GM19324 (cell line): ENCODE measurements around the gene SHB.
"Not testable (repeated sequence)": the region's sequence is repeated elsewhere in the genome, so short reads cannot be mapped to it uniquely, and the experiment has no call there.

ENCODE experiments used
- ATAC-seq: cut with Tn5 transposase; IDR thresholded peaks from one replicate; pipeline ENCODE4 v1.9.1; 2021; ENCODE audit warnings: mild to moderate bottlenecking, moderate library complexity; ENCODE audit not compliant: unreplicated experiment, low FRiP score

Gene SHB

GRCh38 chr9:37976714-37977477 is 92.1 kb downstream of the SHB start:
- ATAC-seq, result no peak

GRCh38 chr9:37975639-37976038 is 93.4 kb downstream of the SHB start:
- no peak for ATAC-seq

GRCh38 chr9:37974506-37975173 is 94.4 kb downstream of the SHB start:
- ATAC-seq, result no peak

GRCh38 chr9:37972351-37972848 is 96.6 kb downstream of the SHB start:
- ATAC-seq, result no peak

- no peak for ATAC-seq
Observed at GRCh38 chr9:37971691-37972090, 97.3 kb downstream of the SHB start.

- ATAC-seq, result no peak
Observed at GRCh38 chr9:37971108-37971459, 97.9 kb downstream of the SHB start.

GRCh38 chr9:37970301-37971107 is 98.5 kb downstream of the SHB start:
- no peak for ATAC-seq

- ATAC-seq, result no peak
Observed at GRCh38 chr9:37969558-37970300, 99.3 kb downstream of the SHB start.

- no peak for ATAC-seq
Observed at GRCh38 chr9:37969130-37969529, 99.9 kb downstream of the SHB start.

GRCh38 chr9:37968228-37968701 is 100.8 kb downstream of the SHB start:
- ATAC-seq, result no peak

- no peak for ATAC-seq
Observed at GRCh38 chr9:37967761-37968080, 101.3 kb downstream of the SHB start.

- ATAC-seq, result no peak
Observed at GRCh38 chr9:37967014-37967760, 101.8 kb downstream of the SHB start.

- no peak for ATAC-seq
Observed at GRCh38 chr9:37966412-37967013, 102.5 kb downstream of the SHB start.

- ATAC-seq, result not testable (repeated sequence)
Observed at GRCh38 chr9:37965676-37966345, 103.2 kb downstream of the SHB start.

- ATAC-seq, result no peak
Observed at GRCh38 chr9:37965116-37965515, 103.9 kb downstream of the SHB start.

GRCh38 chr9:37964740-37965081 is 104.3 kb downstream of the SHB start:
- ATAC-seq, result no peak

- ATAC-seq, result no peak
Observed at GRCh38 chr9:37963936-37964739, 104.9 kb downstream of the SHB start.

- ATAC-seq, result no peak
Observed at GRCh38 chr9:37961351-37961750, 107.7 kb downstream of the SHB start.
